SK-N-SH (cell line): ENCODE results near the gene COBLL1. TPM values are rescaled to one million over a fixed set of nuclear protein-coding genes. Genes with fewer than 3 reads are reported as not detected.

Experiments used
- CTCF ChIA-PET: fragments of 300-600, 350-600 bp; formaldehyde crosslinking; extraction: SDS; loops from one replicate; lab custom pipeline; 2021; lab: Yijun Ruan, JAX
- POLR2A ChIA-PET: fragments of 350-600 bp; sonication (Branson Sonifier 250); formaldehyde crosslinking; extraction: SDS; loops from one replicate; lab custom pipeline; 2020; ENCODE audit warnings: antibody characterized with exemption, inconsistent platforms; lab: Yijun Ruan, JAX
- DNase-seq: peaks from one replicate; pipeline ENCODE4 v3.0.0; 2012
- H2AFZ ChIP-seq: fragments of 200-600 bp; sonication (generic); 2 replicates; pipeline ENCODE4 v1.8.1; 2016; ENCODE audit warnings: antibody characterized with exemption, mild to moderate bottlenecking, low read depth
- H3F3A ChIP-seq: fragments of 200-600 bp; sonication (generic); replicated peaks from 2 replicates; pipeline ENCODE3; 2016; ENCODE audit warnings: antibody characterized with exemption, mild to moderate bottlenecking; ENCODE audit not compliant: insufficient read depth
- H3K27ac ChIP-seq, 2 experiments: fragments of 200-500 bp in 1 of 2; fragments of 200-600 bp in 1 of 2; sonication (Bioruptor generic) in 1 of 2; sonication (generic), shearing (Covaris generic) in 1 of 2; 2 replicates each; pipeline versions ENCODE4 v1.5.1 to v1.6.1; 2014 to 2016; ENCODE audit warnings: low read depth in 2 of 2, inconsistent platforms in 1 of 2, low read length in 1 of 2, mild to moderate bottlenecking in 1 of 2, mixed read lengths in 1 of 2
- H3K27me3 ChIP-seq: fragments of 200-600 bp; sonication (generic), shearing (Covaris generic); 2 replicates; pipeline ENCODE4 v1.6.1; 2016; ENCODE audit warnings: mixed run types; ENCODE audit not compliant: insufficient read depth
- H3K36me3 ChIP-seq, 2 experiments: fragments of 200-500 bp in 1 of 2; fragments of 200-600 bp in 1 of 2; sonication (Bioruptor generic) in 1 of 2; sonication (generic) in 1 of 2; replicated peaks in 1 of 2; 2 replicates each; pipeline versions ENCODE3 to v1.5.1; 2014 to 2016; ENCODE audit warnings: low read length in 1 of 2, mild to moderate bottlenecking in 1 of 2; ENCODE audit not compliant: insufficient read depth in 2 of 2, control insufficient read depth in 1 of 2
- H3K4me1 ChIP-seq, 2 experiments: fragments of 200-500 bp in 1 of 2; fragments of 200-600 bp in 1 of 2; sonication (Bioruptor generic) in 1 of 2; sonication (generic), shearing (Covaris generic) in 1 of 2; 2 replicates each; pipeline versions ENCODE4 v1.5.1 to v1.6.1; 2014 to 2016; ENCODE audit warnings: low read depth in 1 of 2, low read length in 1 of 2, mixed run types in 1 of 2; ENCODE audit not compliant: insufficient read depth in 2 of 2, control insufficient read depth in 1 of 2
- H3K4me2 ChIP-seq: fragments of 200-600 bp; sonication (generic), shearing (Covaris generic); 2 replicates; pipeline ENCODE4 v1.6.1; 2017; ENCODE audit warnings: mixed run types
- H3K4me3 ChIP-seq, 2 experiments: fragments of 200-500 bp in 1 of 2; fragments of 200-600 bp in 1 of 2; sonication (Bioruptor generic) in 1 of 2; sonication (generic), shearing (Covaris generic) in 1 of 2; 2 replicates each; pipeline versions ENCODE4 v1.5.1 to v1.8.1; 2014 to 2016; ENCODE audit warnings: low read depth in 2 of 2, inconsistent platforms in 1 of 2, low read length in 1 of 2, mild to moderate bottlenecking in 1 of 2, mixed read lengths in 1 of 2, moderate library complexity in 1 of 2
- H3K79me2 ChIP-seq: fragments of 200-600 bp; sonication (generic); 2 replicates; pipeline ENCODE4 v1.8.1; 2017; ENCODE audit warnings: mild to moderate bottlenecking; ENCODE audit not compliant: insufficient read depth
- H3K9ac ChIP-seq: fragments of 200-600 bp; sonication (generic); 2 replicates; pipeline ENCODE4 v1.6.1; 2017; ENCODE audit warnings: mixed run types
- H3K9me2 ChIP-seq: fragments of 200-600 bp; sonication (generic); 2 replicates; pipeline ENCODE4 v1.6.1; 2017; ENCODE audit warnings: mixed run types
- H3K9me3 ChIP-seq: fragments of 200-600 bp; sonication (generic); 2 replicates; pipeline ENCODE4 v1.6.1; 2017; ENCODE audit warnings: mixed run types, mild to moderate bottlenecking, moderate library complexity
- H4K20me1 ChIP-seq: fragments of 200-600 bp; sonication (generic); 2 replicates; pipeline ENCODE4 v1.6.1; 2017; ENCODE audit warnings: mild to moderate bottlenecking, mixed run types; ENCODE audit not compliant: insufficient read depth
- CHD2 ChIP-seq: fragments of 150-350 bp; IDR thresholded peaks from 2 replicates; pipeline ENCODE4 v1.6.1; 2018; ENCODE audit warnings: low read length; ENCODE audit not compliant: partially characterized antibody
- ELF1 ChIP-seq: IDR thresholded peaks from 2 replicates; pipeline ENCODE4 v1.4.0; 2012
- EP300 ChIP-seq, 2 experiments: IDR thresholded peaks; 2 replicates each; pipeline versions ENCODE4 v1.4.0 to v1.6.1; 2012; ENCODE audit warnings: borderline replicate concordance in 1 of 2, low read depth in 1 of 2, low read length in 1 of 2
- EZH2phosphoT487 ChIP-seq: fragments of 200-600 bp; sonication (generic); IDR thresholded peaks from 2 replicates; pipeline ENCODE4 v1.6.1; 2017; ENCODE audit warnings: low read depth, mixed run types, mild to moderate bottlenecking, antibody characterized with exemption, moderate library complexity, borderline replicate concordance
- JUND ChIP-seq: IDR thresholded peaks from 2 replicates; pipeline ENCODE4 v1.4.0; 2012
- MEF2A ChIP-seq: IDR thresholded peaks from 2 replicates; pipeline ENCODE4 v1.4.0; 2012; ENCODE audit warnings: low read depth, borderline replicate concordance
- POLR2AphosphoS5 ChIP-seq: IDR thresholded peaks from 2 replicates; pipeline ENCODE4 v1.6.1; 2012; ENCODE audit warnings: low read depth, low read length
- RAD21 ChIP-seq: IDR thresholded peaks from 2 replicates; pipeline ENCODE4 v1.6.1; 2012; ENCODE audit warnings: mild to moderate bottlenecking, low read length
- RCOR1 ChIP-seq: fragments of 150-350 bp; IDR thresholded peaks from 2 replicates; pipeline ENCODE4 v1.6.1; 2017; ENCODE audit warnings: antibody characterized with exemption, low read length
- RFX5 ChIP-seq: IDR thresholded peaks from 2 replicates; pipeline ENCODE4 v1.6.1; 2012; ENCODE audit warnings: mild to moderate bottlenecking, improper control_type of control experiment, low read length
- RXRA ChIP-seq: IDR thresholded peaks from 2 replicates; pipeline ENCODE4 v1.4.0; 2012; ENCODE audit warnings: low read depth, mild to moderate bottlenecking, borderline replicate concordance
- SMC3 ChIP-seq: IDR thresholded peaks from 2 replicates; pipeline ENCODE4 v1.6.1; 2012; ENCODE audit warnings: low read depth, low read length, improper control_type of control experiment
- TCF12 ChIP-seq: IDR thresholded peaks from 2 replicates; pipeline ENCODE4 v1.4.0; 2012
- TEAD4 ChIP-seq: IDR thresholded peaks from 2 replicates; pipeline ENCODE4 v1.4.0; 2012; ENCODE audit warnings: mild to moderate bottlenecking, borderline replicate concordance; ENCODE audit not compliant: insufficient read depth
- YY1 ChIP-seq: IDR thresholded peaks from 2 replicates; pipeline ENCODE4 v1.4.0; 2012; ENCODE audit warnings: low read depth, mild to moderate bottlenecking
- WGBS: methylation state at CpG from one replicate; pipeline ENCODE4 v1.1.6; 2017; ENCODE audit warnings: low lambda C conversion rate; 5-methylcytosine and 5-hydroxymethylcytosine counted together
- polyA plus RNA-seq, 3 experiments: library from polyadenylated mRNA; depleted of rRNA; stranded (reverse); fragments of >200 nt; gene quantifications; 2 replicates each; pipeline ENCODE4 v1.2.3, GENCODE V29; 2012
- TF ChIP-seq, protein P1 (sequence below): fragments of 150-350 bp; IDR thresholded peaks from 2 replicates; pipeline ENCODE4 v1.6.1; 2017; ENCODE audit warnings: antibody characterized with exemption, low read length, low read depth, borderline replicate concordance
- TF ChIP-seq, protein P2 (sequence below): IDR thresholded peaks from 2 replicates; pipeline ENCODE4 v1.6.1; 2012; ENCODE audit warnings: mild to moderate bottlenecking, low read depth, low read length, moderate library complexity
- TF ChIP-seq, protein P3 (sequence below): IDR thresholded peaks from 2 replicates; pipeline ENCODE4 v1.4.0; 2012; ENCODE audit warnings: low read depth
- TF ChIP-seq, protein P4 (sequence below): IDR thresholded peaks from 2 replicates; pipeline ENCODE4 v1.4.0; 2012; ENCODE audit warnings: low read depth, borderline replicate concordance

COBLL1 gene
- polyA plus RNA-seq, 1 of the 3 experiments (the other 2 are of a cell fraction) = 3.1 TPM

DNA sequence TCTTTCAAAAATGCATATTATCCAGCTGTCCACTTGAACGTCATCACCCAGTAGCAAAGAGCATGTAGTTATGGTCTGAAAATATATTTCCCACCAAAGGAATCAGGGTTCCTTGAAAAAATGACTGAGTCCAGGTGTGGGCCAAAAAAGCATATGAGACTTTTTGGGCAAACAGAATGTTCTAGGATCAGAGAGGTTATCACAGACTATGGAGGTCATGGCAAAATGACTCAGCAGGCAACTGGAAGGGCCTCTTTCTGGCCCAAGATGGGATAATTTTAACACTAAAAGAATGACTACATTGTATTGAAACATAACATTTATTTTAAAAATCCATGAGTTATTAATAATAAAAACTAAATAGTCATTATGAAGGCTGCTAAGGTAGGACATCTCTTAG is 77.1 kb downstream of the COBLL1 start:
- H3K4me3 ChIP-seq = no peak overlapping the region
- no peak for DNase-seq
- POLR2A ChIA-PET = no interaction called here
- peaks cover 6% of the 10 kb centered on the region for H3K79me2 ChIP-seq
- no peak overlapping the region for H3K27ac ChIP-seq
- H3K27me3 ChIP-seq = no peaks in the 10 kb centered on the region
- H3K36me3 ChIP-seq = no peaks in the 10 kb centered on the region
- no peaks in the 10 kb centered on the region for H4K20me1 ChIP-seq
- H3K4me2 ChIP-seq = no peak overlapping the region
- H3F3A ChIP-seq = no peaks in the 10 kb centered on the region
- WGBS = 90% methylated on average over 1 of the region's 1 CpG
- CTCF ChIA-PET = interaction anchor here (0.9 kb wide), 1 partner anchor 78 kb away, joined by 3 read pairs; the partner anchor contains the start of gene COBLL1
- H3K9me3 ChIP-seq = no peaks in the 10 kb centered on the region
- TF ChIP-seq EZH2phosphoT487 = no peak
- no peak for TF ChIP-seq MEF2A
- TF ChIP-seq, protein P1, sequence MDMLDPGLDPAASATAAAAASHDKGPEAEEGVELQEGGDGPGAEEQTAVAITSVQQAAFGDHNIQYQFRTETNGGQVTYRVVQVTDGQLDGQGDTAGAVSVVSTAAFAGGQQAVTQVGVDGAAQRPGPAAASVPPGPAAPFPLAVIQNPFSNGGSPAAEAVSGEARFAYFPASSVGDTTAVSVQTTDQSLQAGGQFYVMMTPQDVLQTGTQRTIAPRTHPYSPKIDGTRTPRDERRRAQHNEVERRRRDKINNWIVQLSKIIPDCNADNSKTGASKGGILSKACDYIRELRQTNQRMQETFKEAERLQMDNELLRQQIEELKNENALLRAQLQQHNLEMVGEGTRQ = no peak
- TF ChIP-seq TCF12 = no peak
- TF ChIP-seq RCOR1 = no peak
- no peak for TF ChIP-seq ELF1
- no peak for TF ChIP-seq JUND
- no peak for TF ChIP-seq SMC3
- no peak for TF ChIP-seq EP300 (IDR thresholded peaks at IDR 0.05; ENCODE audit: borderline replicate concordance in 1 of 2, low read depth in 1 of 2, low read length in 1 of 2)
- no peak for TF ChIP-seq RXRA
- TF ChIP-seq, protein P2, sequence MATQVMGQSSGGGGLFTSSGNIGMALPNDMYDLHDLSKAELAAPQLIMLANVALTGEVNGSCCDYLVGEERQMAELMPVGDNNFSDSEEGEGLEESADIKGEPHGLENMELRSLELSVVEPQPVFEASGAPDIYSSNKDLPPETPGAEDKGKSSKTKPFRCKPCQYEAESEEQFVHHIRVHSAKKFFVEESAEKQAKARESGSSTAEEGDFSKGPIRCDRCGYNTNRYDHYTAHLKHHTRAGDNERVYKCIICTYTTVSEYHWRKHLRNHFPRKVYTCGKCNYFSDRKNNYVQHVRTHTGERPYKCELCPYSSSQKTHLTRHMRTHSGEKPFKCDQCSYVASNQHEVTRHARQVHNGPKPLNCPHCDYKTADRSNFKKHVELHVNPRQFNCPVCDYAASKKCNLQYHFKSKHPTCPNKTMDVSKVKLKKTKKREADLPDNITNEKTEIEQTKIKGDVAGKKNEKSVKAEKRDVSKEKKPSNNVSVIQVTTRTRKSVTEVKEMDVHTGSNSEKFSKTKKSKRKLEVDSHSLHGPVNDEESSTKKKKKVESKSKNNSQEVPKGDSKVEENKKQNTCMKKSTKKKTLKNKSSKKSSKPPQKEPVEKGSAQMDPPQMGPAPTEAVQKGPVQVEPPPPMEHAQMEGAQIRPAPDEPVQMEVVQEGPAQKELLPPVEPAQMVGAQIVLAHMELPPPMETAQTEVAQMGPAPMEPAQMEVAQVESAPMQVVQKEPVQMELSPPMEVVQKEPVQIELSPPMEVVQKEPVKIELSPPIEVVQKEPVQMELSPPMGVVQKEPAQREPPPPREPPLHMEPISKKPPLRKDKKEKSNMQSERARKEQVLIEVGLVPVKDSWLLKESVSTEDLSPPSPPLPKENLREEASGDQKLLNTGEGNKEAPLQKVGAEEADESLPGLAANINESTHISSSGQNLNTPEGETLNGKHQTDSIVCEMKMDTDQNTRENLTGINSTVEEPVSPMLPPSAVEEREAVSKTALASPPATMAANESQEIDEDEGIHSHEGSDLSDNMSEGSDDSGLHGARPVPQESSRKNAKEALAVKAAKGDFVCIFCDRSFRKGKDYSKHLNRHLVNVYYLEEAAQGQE = no peak
- no peak for TF ChIP-seq YY1
- no peak for TF ChIP-seq RFX5
- no peak for TF ChIP-seq CHD2
- TF ChIP-seq TEAD4 = no peak
- TF ChIP-seq, protein P3, sequence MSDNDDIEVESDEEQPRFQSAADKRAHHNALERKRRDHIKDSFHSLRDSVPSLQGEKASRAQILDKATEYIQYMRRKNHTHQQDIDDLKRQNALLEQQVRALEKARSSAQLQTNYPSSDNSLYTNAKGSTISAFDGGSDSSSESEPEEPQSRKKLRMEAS = no peak
- TF ChIP-seq, protein P4, sequence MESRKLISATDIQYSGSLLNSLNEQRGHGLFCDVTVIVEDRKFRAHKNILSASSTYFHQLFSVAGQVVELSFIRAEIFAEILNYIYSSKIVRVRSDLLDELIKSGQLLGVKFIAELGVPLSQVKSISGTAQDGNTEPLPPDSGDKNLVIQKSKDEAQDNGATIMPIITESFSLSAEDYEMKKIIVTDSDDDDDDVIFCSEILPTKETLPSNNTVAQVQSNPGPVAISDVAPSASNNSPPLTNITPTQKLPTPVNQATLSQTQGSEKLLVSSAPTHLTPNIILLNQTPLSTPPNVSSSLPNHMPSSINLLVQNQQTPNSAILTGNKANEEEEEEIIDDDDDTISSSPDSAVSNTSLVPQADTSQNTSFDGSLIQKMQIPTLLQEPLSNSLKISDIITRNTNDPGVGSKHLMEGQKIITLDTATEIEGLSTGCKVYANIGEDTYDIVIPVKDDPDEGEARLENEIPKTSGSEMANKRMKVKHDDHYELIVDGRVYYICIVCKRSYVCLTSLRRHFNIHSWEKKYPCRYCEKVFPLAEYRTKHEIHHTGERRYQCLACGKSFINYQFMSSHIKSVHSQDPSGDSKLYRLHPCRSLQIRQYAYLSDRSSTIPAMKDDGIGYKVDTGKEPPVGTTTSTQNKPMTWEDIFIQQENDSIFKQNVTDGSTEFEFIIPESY = no peak
- no peak for TF ChIP-seq RAD21
- TF ChIP-seq POLR2AphosphoS5 = no peak
- no peaks in the 10 kb centered on the region; the same call in 1 of the 2 replicates for H3K9me2 ChIP-seq
- no peaks in the 10 kb centered on the region; a peak in 1 of 4 replicates for H3K4me1 ChIP-seq
- no peak overlapping the region for H3K9ac ChIP-seq
- H2AFZ ChIP-seq = no peak overlapping the region
